Loucy (cell line): ENCODE results near the gene ARHGEF16.

Source experiments
- H2AFZ ChIP-seq: fragments of 200-600 bp; sonication (generic); 2 replicates; pipeline ENCODE4 v1.6.0; 2016; ENCODE audit warnings: antibody characterized with exemption, mild to moderate bottlenecking, low read length, moderate library complexity
- H3F3A ChIP-seq: fragments of 200-600 bp; 2 replicates; pipeline ENCODE4 v1.6.0; 2016; ENCODE audit warnings: antibody characterized with exemption, low read depth, mild to moderate bottlenecking
- H3K27me3 ChIP-seq: fragments of 200-600 bp; sonication (generic); 2 replicates; pipeline ENCODE4 v1.6.1; 2014; ENCODE audit warnings: low read length, mild to moderate bottlenecking; ENCODE audit not compliant: insufficient read depth, poor library complexity, severe bottlenecking
- H3K36me3 ChIP-seq: fragments of 200-600 bp; sonication (generic); 2 replicates; pipeline ENCODE4 v1.6.1; 2016; ENCODE audit warnings: low read length; ENCODE audit not compliant: insufficient read depth
- H3K4me1 ChIP-seq: fragments of 200-600 bp; sonication (generic); 2 replicates; pipeline ENCODE4 v1.5.1; 2014; ENCODE audit warnings: low read length, mild to moderate bottlenecking; ENCODE audit not compliant: insufficient read depth, poor library complexity, severe bottlenecking
- H3K4me2 ChIP-seq: fragments of 200-600 bp; sonication (generic); 2 replicates; pipeline ENCODE4 v1.6.0; 2014; ENCODE audit warnings: antibody characterized with exemption, low read length, low read depth, mild to moderate bottlenecking; ENCODE audit not compliant: poor library complexity, severe bottlenecking
- H3K4me3 ChIP-seq: fragments of 200-600 bp; sonication (generic); 2 replicates; pipeline ENCODE4 v1.5.1; 2014; ENCODE audit warnings: low read length, mild to moderate bottlenecking, mixed read lengths; ENCODE audit not compliant: poor library complexity, severe bottlenecking
- H3K79me2 ChIP-seq: fragments of 200-600 bp; sonication (generic); 2 replicates; pipeline ENCODE4 v1.6.1; 2014; ENCODE audit warnings: low read length; ENCODE audit not compliant: insufficient read depth
- H3K9ac ChIP-seq: fragments of 200-600 bp; sonication (generic); 2 replicates; pipeline ENCODE4 v1.6.0; 2014; ENCODE audit warnings: mild to moderate bottlenecking, low read depth, low read length, moderate library complexity; ENCODE audit not compliant: poor library complexity, severe bottlenecking
- H3K9me2 ChIP-seq: fragments of 200-600 bp; sonication (generic); replicated peaks from 2 replicates; pipeline ENCODE4 v1.6.1; 2016; ENCODE audit warnings: low read depth, low read length, mixed read lengths
- H3K9me3 ChIP-seq: fragments of 200-600 bp; sonication (generic); 2 replicates; pipeline ENCODE4 v1.6.1; 2014; ENCODE audit warnings: mild to moderate bottlenecking, antibody characterized with exemption, low read length, low read depth; ENCODE audit not compliant: insufficient read depth
- H4K20me1 ChIP-seq: fragments of 200-600 bp; sonication (generic); 2 replicates; pipeline ENCODE4 v1.6.0; 2014; ENCODE audit warnings: antibody characterized with exemption, low read length, mild to moderate bottlenecking; ENCODE audit not compliant: insufficient read depth, poor library complexity, severe bottlenecking
- CTCF ChIP-seq: fragments of 200-600 bp; sonication (generic); conservative IDR thresholded peaks from 2 replicates; pipeline ENCODE4 v1.5.1; 2014; ENCODE audit warnings: mild to moderate bottlenecking, antibody characterized with exemption, low read length
- EZH2phosphoT487 ChIP-seq: fragments of 200-600 bp; IDR thresholded peaks from 2 replicates; pipeline ENCODE4 v1.6.1; 2018; ENCODE audit warnings: antibody characterized with exemption, mild to moderate bottlenecking, moderate library complexity, borderline replicate concordance

The ARHGEF16 gene

GRCh38 chr1:3483801-3484444 lies 29.5 kb downstream of the ARHGEF16 start:
- Histone ChIP-seq H3K4me2 (no peak overlapping the region), H3F3A (no peaks in the 10 kb centered on the region), H3K9me3 (no peaks in the 10 kb centered on the region), H2AFZ (no peak overlapping the region), H3K4me1 (no peaks in the 10 kb centered on the region), H3K27me3 (no peaks in the 10 kb centered on the region), H3K4me3 (no peak overlapping the region), H4K20me1 (no peaks in the 10 kb centered on the region), H3K36me3 (no peaks in the 10 kb centered on the region), H3K9me2 (no peaks in the 10 kb centered on the region), H3K79me2 (no peaks in the 10 kb centered on the region), H3K9ac (no peak overlapping the region)
- TF ChIP-seq EZH2phosphoT487 (no peak), CTCF (peak; percentile 92)

GRCh38 chr1:3485016-3485415 lies 30.6 kb downstream of the ARHGEF16 start:
- H3K4me3 ChIP-seq, result no peak overlapping the region
- H3K9me2 ChIP-seq, result no peaks in the 10 kb centered on the region
- H3K4me1 ChIP-seq, result no peaks in the 10 kb centered on the region
- H3K36me3 ChIP-seq, result no peaks in the 10 kb centered on the region
- H3K9me3 ChIP-seq, result no peaks in the 10 kb centered on the region
- H4K20me1 ChIP-seq, result no peaks in the 10 kb centered on the region
- no peak overlapping the region for H2AFZ ChIP-seq
- no peaks in the 10 kb centered on the region for H3K79me2 ChIP-seq
- no peaks in the 10 kb centered on the region for H3K27me3 ChIP-seq
- no peak overlapping the region for H3K4me2 ChIP-seq
- no peaks in the 10 kb centered on the region for H3F3A ChIP-seq
- H3K9ac ChIP-seq, result no peak overlapping the region
- TF ChIP-seq CTCF (no peak), EZH2phosphoT487 (no peak)

DNA sequence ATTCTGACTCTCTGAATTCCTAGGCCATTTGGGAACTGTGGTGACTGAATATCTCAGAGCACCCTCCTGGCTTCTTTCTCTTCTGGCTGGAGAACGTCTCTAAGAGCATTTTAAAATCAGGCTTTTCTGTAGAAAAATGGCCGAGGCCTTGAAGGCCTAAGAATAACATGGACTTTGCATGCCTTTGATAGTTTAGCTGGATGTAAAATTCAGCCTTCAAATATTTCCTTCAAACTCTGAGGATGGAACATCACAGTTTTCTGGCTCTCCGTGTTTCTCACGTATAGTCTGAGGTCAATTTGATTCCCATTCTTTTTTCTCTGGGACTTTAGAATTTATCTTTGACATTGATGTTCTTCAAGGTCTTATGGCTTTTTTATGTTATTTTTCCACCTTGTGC lies 34.0 kb downstream of the ARHGEF16 start:
- no peak overlapping the region for H3K9ac ChIP-seq
- TF ChIP-seq EZH2phosphoT487, result no peak
- no peak for TF ChIP-seq CTCF

More for the DNA sequence above, 34.0 kb downstream of the ARHGEF16 start:
- H3K4me1 ChIP-seq, result no peaks in the 10 kb centered on the region
- H4K20me1 ChIP-seq, result no peaks in the 10 kb centered on the region
- H3K36me3 ChIP-seq, result no peaks in the 10 kb centered on the region
- H3F3A ChIP-seq, result no peaks in the 10 kb centered on the region
- H2AFZ ChIP-seq, result no peak overlapping the region
- no peaks in the 10 kb centered on the region for H3K79me2 ChIP-seq
- H3K27me3 ChIP-seq, result no peaks in the 10 kb centered on the region
- H3K9me3 ChIP-seq, result no peaks in the 10 kb centered on the region
- no peak overlapping the region for H3K4me3 ChIP-seq
- no peak overlapping the region for H3K4me2 ChIP-seq
- no peaks in the 10 kb centered on the region for H3K9me2 ChIP-seq
